GM23248 (cell line): Measurements from ENCODE around the gene RAPGEF4.

Source experiments
- EZH2 ChIP-seq: fragments of 200-600 bp; sonication (generic); IDR thresholded peaks from 2 replicates; pipeline ENCODE4 v1.6.1; 2018; ENCODE audit warnings: antibody characterized with exemption, mild to moderate bottlenecking; ENCODE audit not compliant: insufficient read depth, poor library complexity, severe bottlenecking
- EZH2phosphoT487 ChIP-seq: fragments of 200-600 bp; sonication (generic); IDR thresholded peaks from 2 replicates; pipeline ENCODE4 v1.6.1; 2018; ENCODE audit warnings: antibody characterized with exemption, moderate library complexity, mild to moderate bottlenecking, low read depth; ENCODE audit not compliant: insufficient read depth

DNA sequence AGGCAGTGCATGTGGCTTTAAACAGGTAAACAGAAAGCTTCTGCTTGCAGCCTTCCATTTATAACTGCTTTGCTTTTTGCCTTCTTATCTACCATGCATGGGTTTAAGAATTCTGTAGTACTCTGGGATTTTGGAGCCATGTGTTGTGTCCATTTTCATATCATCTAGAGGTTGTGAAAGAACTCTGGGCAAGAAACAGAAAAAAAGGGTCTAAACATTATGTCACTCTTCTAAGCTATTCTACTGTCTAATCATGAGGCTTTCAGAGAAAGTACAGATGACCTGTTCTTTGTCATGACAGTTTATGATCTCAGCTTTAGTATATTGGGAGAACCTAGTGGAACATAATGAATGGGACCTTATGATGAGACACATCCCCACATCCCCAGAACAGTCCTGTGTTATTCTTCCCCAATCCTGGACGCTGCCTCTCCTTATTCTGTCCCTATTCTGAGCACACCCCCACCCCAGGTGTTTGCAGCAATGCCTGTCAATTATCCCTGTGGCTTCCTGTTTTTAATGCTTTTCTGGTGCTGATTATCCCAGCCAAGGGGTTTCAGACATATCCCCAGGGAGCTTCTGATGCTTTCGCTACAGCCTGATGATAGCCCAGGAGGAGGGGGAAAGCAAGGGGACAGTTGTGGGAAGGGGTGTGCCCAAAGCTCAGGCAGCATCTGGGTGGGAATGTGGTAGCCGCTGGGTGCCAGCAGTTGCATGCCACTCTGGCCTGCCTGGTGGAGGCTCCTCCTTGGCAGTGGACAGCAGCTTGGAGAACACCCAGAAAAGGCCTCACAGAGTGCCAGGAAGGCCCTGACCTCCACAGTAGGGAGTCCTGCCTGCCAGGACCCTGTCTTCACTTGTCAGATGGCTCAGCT, 170.5 kb downstream of the RAPGEF4 start:
- no peak for TF ChIP-seq EZH2phosphoT487
- no peak for TF ChIP-seq EZH2
